NCI-H69 (cell line): ENCODE measurements around the gene GLIS1.
"Not testable (repeated sequence)": the region's sequence is repeated elsewhere in the genome, so short reads cannot be mapped to it uniquely, and the experiment has no call there.

Experiments
- DNase-seq: peaks from one replicate; lab custom pipeline; 2025; lab: John Stamatoyannopoulos, UW

The GLIS1 gene

GRCh38 chr1:53739109-53739681 is at the start of gene GLIS1:
TSS of gene GLIS1 (minus strand) at chr1:53739164. CDS start at chr1:53738064, 1,100 bp downstream.
- peak; percentile 90 for DNase-seq

GRCh38 chr1:53787655-53788054 is 48.7 kb upstream of the GLIS1 start:
- no peak for DNase-seq

GRCh38 chr1:53783056-53783455 is 44.1 kb upstream of the GLIS1 start:
- no peak for DNase-seq

GRCh38 chr1:53781654-53782053 is 42.7 kb upstream of the GLIS1 start:
- no peak for DNase-seq

- DNase-seq = no peak
These were observed 38.3 kb upstream of the GLIS1 start for GRCh38 chr1:53777272-53777671.

- no peak for DNase-seq
These were observed 32.7 kb upstream of the GLIS1 start for GRCh38 chr1:53771648-53772047.

- DNase-seq = no peak
These were observed 30.8 kb upstream of the GLIS1 start for GRCh38 chr1:53769780-53770179.

- no peak for DNase-seq
These were observed 30.2 kb upstream of the GLIS1 start for GRCh38 chr1:53769184-53769583.

- DNase-seq = no peak
These were observed 28.0 kb upstream of the GLIS1 start for GRCh38 chr1:53766831-53767405.

GRCh38 chr1:53766194-53766742 is 27.3 kb upstream of the GLIS1 start:
- no peak for DNase-seq

- peak; percentile 16 for DNase-seq
These were observed 26.7 kb upstream of the GLIS1 start for GRCh38 chr1:53765657-53766056.

GRCh38 chr1:53763911-53764310 is 24.9 kb upstream of the GLIS1 start:
- no peak for DNase-seq

GRCh38 chr1:53763461-53763860 is 24.5 kb upstream of the GLIS1 start:
- no peak for DNase-seq

- DNase-seq = not testable (repeated sequence)
These were observed 21.5 kb upstream of the GLIS1 start for GRCh38 chr1:53760497-53760896.

GRCh38 chr1:53755874-53756273 is 16.9 kb upstream of the GLIS1 start:
- no peak for DNase-seq

GRCh38 chr1:53754484-53755312 is 15.7 kb upstream of the GLIS1 start:
- DNase-seq = peak; percentile 58

GRCh38 chr1:53752281-53752680 is 13.3 kb upstream of the GLIS1 start:
- no peak for DNase-seq

- no peak for DNase-seq
These were observed 8.9 kb upstream of the GLIS1 start for GRCh38 chr1:53747841-53748240.

- no peak for DNase-seq
These were observed 1.7 kb upstream of the GLIS1 start for GRCh38 chr1:53740621-53741105.

- DNase-seq = peak; percentile 15
These were observed 507 bp downstream of the GLIS1 start for GRCh38 chr1:53738205-53739108.

- DNase-seq = peak; percentile 49
These were observed 1.2 kb downstream of the GLIS1 start for GRCh38 chr1:53737648-53738204.
